OCI-M1 (cell line): ENCODE measurements around the gene TBX2.
"Not testable (repeated sequence)": the region's sequence is repeated elsewhere in the genome, so short reads cannot be mapped to it uniquely, and the experiment has no call there.

ENCODE experiments used
- DNase-seq: peaks from one replicate; lab custom pipeline; 2025; lab: John Stamatoyannopoulos, UW

The TBX2 gene

GRCh38 chr17:61399131-61400065 lies at the start of gene TBX2:
Gene TBX2 (plus strand): TSS chr17:61399843. CDS start chr17:61400177, 334 bp downstream.
- DNase-seq = no peak

GRCh38 chr17:61351745-61352407 lies 47.8 kb upstream of the TBX2 start:
- DNase-seq = no peak

DNA sequence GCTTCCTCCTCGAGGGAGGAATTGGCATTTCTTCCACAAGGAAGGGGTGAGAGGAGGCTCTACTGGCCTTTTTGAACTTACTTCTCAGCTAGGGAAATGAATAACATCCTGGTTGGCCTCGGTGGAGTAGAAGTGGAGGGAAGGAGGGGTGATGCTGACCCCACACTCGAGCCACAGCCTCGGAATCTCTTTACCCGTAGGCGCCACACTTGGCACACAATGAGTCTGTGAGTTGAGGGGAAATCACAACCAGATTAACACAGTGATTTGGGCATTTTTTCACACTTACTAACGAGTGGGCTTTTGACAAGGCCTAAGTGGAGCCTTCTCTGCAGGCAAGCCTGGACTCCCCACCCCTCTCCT lies 47.3 kb upstream of the TBX2 start:
- DNase-seq = no peak

DNA sequence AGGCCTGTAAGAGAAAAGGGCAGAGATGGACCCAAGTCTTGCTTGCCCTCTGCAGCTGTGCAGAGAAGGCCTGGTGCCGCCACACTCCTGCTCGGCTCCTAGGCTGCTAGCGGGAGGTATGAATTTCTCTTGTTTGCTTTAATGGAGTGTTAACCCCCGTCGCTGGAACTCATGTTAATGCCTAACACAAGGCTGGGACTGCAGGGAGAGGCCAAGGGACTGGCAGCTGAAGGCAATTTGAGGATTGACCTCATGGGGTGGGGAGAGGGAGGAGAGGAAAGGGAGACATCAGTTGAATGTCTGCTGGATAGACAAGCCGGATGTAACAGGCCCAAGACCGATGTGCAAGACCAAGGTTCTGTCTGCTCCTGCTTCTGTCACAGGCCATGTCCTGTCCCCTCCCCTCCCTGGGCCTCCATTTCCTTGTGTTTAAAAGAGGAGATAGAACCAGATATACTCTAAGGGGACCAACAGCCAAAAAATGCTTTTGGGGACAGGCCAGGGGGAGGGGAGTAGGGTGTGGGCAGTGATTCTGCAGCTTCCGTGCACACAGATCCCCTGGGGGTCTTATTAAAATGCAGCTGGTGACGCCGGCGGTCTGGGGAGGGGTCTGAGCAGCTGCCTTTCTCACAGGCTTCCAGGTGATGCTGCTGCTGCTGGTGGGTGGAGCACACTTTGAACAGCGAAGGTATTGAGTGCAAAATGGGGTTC lies 46.7 kb upstream of the TBX2 start:
- no peak for DNase-seq

- no peak for DNase-seq
Measured at GRCh38 chr17:61353615-61354014, 46.0 kb upstream of the TBX2 start.

GRCh38 chr17:61354895-61355874 lies 44.5 kb upstream of the TBX2 start:
- no peak for DNase-seq

GRCh38 chr17:61357061-61357460 lies 42.6 kb upstream of the TBX2 start:
- DNase-seq = not testable (repeated sequence)

DNA sequence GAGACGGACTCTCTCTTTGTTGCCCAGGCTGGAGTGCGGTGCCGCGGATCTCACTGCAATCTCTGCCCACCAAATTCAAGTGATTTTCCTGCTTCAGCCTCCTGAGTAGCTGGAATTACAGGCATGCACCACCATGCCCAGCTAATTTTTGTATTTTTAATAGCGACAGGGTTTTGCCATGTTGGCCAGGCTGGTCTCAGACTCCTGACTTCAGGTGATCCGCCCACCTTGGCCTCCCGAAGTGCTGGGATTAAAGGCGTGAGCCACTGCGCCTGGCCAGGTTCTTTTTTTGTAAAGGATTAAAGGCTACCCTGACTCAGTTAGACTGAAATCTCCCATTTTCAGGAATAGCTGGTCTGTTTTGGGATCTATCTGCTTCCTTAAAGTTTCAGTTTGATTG lies 40.1 kb upstream of the TBX2 start:
- DNase-seq = not testable (repeated sequence)

DNA sequence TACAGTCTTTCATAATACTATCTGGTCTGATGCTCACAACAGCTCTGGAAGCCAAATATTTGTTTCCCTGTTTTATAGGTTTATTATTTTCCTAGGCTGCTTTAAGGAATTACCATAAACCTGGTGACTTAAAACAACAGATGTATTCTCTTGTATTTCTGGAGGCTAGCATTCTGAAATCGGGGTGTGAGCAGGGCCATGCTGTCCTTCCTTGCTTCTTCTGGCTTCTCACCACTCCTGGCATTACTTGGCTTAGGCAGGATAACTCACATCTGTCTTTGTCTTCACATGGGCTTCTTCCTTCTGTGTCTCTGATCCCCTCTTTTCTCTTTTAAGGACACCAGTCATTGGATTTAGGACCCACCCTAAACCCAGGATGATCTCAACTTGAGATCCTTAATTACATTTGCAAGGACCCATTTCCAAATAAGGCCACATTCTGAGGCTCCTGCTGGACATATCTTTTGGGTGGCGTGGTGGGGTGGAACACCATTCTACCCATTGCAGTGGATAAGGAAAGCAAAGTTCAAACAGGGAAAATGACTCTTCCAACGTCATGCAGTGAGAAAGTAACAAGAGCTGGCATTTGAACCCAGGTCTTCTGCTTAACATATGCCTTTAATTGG lies 39.2 kb upstream of the TBX2 start:
- DNase-seq = no peak

- no peak for DNase-seq
Measured at GRCh38 chr17:61361084-61361483, 38.6 kb upstream of the TBX2 start.

- DNase-seq = no peak
Measured at GRCh38 chr17:61362396-61362795, 37.2 kb upstream of the TBX2 start.

DNA sequence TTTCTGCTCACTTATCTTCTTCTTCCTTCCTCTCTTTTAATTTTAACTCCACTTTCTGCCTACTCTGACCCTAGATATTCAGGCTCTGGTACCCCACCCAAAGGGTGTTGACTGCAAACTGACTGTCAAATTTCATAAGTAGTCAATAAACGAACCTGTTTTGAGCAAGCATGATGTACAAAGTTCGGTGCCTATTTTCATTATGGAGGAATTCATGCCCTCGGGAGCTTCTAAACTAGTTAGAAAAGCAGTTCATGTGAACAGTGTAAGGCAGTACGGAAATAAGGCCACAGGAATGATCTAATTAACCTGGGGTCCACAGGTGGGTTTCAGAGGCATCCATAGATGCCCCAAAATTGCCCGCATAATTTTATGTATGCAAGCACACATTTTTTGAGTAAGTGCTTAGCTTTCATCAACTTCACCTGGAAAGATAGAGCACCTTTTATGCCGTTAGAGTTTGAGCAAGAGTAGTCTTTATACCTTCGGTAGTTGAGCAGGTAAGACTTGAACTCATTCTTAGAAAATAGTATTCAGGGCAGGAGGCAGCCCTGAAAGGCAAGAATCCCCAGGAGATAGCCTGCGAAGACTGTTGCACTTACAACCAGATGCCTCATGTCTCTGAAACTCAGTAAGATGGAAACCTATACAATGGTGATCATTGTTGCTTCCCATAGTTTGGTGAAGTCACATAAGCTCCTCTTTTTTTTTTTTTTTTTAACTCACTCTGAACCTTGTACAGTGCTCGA lies 36.6 kb upstream of the TBX2 start:
- no peak for DNase-seq

- DNase-seq = no peak
Measured at GRCh38 chr17:61363601-61364462, 35.8 kb upstream of the TBX2 start.

GRCh38 chr17:61364463-61364846 lies 35.2 kb upstream of the TBX2 start:
- DNase-seq = no peak

DNA sequence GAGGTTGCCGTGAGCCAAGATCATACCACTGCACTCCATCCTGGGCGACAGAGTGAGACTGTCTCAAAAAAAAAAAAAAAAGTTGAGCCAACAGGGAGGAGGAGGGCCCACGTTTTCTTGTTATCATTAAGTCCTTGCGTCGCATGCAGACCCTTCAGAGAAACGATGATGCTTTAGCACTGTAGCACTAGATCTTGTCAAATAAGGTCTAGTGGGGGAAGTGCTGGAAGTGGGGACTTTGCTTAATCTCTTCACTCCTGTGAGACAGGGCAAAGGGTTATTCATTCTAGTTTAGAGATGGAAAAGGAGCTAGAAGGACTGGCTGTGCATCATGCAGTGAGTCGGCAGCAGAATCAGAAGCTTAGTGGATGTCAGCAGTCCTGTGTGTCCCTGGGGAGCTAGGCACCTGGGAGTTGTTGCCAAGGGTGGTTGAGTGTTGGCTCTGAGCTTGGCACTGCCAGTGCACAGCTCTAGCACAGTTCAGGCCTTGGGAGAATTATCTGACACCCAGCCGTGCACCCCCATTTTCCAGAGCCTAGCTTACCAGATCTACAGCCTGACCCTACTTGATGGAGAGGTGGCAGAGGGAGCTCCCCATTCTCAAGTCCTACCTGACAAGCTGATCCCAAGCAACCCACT lies 33.4 kb upstream of the TBX2 start:
- DNase-seq = no peak

DNA sequence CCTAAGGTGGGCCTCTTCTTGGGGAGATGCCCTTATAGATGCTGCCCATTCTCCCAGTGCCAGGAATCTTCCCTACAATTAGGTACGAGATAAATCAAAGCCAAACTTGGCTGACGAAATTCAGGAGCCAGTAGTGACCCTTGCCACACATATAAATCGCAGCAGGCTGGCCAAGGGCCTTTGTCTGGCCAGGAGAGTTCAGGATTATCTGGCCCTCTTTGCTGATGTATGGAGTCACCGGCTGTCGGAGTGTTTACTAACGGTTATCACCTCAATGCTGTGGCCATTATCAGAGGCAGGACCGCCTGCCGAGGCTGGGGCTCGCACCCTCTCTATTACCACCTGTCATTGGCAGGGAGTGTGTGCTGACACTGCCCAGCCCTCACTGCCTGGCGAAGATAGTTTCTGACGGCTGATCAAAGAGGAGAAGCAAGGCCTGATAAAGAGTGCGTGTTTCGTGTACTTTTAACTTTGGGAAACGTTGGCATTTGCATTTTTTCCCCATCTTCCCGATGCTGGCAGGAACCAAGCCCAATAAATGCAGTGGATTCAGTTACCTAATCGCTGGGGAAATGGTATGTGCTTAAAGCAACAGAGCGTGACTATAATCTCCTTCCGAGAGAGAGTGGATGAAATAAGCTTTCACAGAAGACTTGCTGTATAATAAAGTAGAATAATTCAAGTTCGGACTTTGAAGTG lies 32.8 kb upstream of the TBX2 start:
- DNase-seq = no peak

DNA sequence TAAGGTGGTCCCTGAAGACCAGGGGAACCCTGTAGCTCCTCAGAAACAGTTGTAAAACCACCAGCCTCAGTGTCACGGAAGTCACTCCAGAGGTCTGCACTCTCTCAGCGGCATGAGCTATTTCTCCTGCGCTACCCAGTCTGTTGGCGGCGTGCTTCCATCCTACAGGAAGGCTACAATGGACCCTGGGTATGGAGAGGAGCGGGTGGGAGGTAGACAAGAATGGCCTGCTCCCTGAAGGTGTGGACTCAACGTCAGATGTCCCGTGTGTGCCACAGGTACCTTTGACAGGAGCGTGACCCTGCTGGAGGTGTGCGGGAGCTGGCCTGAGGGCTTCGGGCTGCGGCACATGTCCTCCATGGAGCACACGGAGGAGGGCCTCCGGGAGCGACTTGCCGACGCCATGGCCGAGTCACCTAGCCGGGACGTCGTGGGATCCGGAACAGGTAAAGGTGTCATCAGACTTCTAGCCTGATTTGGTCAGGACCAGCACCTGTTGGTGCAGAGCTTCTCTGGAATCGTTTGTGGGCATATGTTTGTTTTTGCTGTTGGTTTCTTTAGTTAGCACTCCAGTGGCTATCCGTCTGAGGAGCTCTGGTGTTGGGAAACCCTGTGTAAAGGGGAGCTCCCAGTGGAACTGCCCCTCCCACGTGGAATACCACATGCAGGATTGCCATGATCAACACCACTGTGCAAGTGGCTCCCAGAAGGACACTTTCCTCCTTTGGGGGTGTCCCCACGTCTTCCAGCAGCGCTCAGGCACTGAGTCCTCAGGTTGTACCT lies 31.4 kb upstream of the TBX2 start:
- no peak for DNase-seq
